Prostate gland (tissue), 2 donors: Measurements from ENCODE around the gene H2AZ1. TPM values are rescaled to one million over a fixed set of nuclear protein-coding genes. Genes with fewer than 3 reads are reported as not detected.

Source experiments
- DNase-seq: peaks from one replicate; pipeline ENCODE4 v3.0.0-alpha.2; 2019; ENCODE audit warnings: low spot score
- H3K27ac ChIP-seq, 2 donors: fragments of 200-600 bp; sonication (generic); 2 replicates each; pipeline ENCODE4 v1.5.1; 2017 to 2019
- H3K27me3 ChIP-seq: fragments of 200-600 bp; sonication (generic); replicated peaks from 2 replicates; pipeline ENCODE4 v1.5.1; 2019; ENCODE audit not compliant: insufficient read depth
- H3K36me3 ChIP-seq, 2 donors: fragments of 200-600 bp; sonication (generic); 1 replicate in 1 of 2; 2 replicates in 1 of 2; pipeline versions ENCODE4 v1.5.1 to v1.8.1; 2017 to 2019
- H3K4me1 ChIP-seq: fragments of 200-600 bp; sonication (generic); replicated peaks from 2 replicates; pipeline ENCODE4 v1.5.1; 2019
- H3K4me3 ChIP-seq, 2 donors: fragments of 200-600 bp; sonication (generic); 2 replicates each; pipeline ENCODE4 v1.5.1; 2017 to 2019
- H3K9me3 ChIP-seq: fragments of 200-600 bp; sonication (generic); 2 replicates; pipeline ENCODE4 v1.5.1; 2017
- POLR2A ChIP-seq: fragments of 450-650 bp; IDR thresholded peaks from one replicate; pipeline ENCODE4 v1.6.1; 2016; ENCODE audit warnings: antibody characterized with exemption, mild to moderate bottlenecking
- POLR2AphosphoS5 ChIP-seq: sonication (generic); formaldehyde crosslinking; IDR thresholded peaks from one replicate; pipeline ENCODE4 v1.6.1; 2017; ENCODE audit warnings: antibody characterized with exemption
- WGBS: methylation state at CpG from one replicate; pipeline ENCODE4 v1.1.5; 2018; 5-methylcytosine and 5-hydroxymethylcytosine counted together
- intact Hi-C: fragments of 100-400 bp; cut with DNase I; formaldehyde crosslinking; loops from one replicate; pipeline ENCODE4 v1.14.2; 2022
- total RNA-seq, 2 donors: library from RNA; depleted of rRNA; stranded (reverse); fragments of >200 nt; gene quantifications; one replicate each; pipeline ENCODE4 v1.1.0, GENCODE V29; 2016
- TF ChIP-seq, protein P1 (sequence below), 4 experiments: fragments of 200-600 bp in 2 of 4; fragments of 450-650 bp in 2 of 4; sonication (generic) in 2 of 4; IDR thresholded peaks; 1 replicate in 3 of 4; 2 replicates in 1 of 4; pipeline ENCODE4 v1.5.1; 2016 to 2019; ENCODE audit warnings: antibody characterized with exemption in 4 of 4, mild to moderate bottlenecking in 2 of 4, moderate library complexity in 2 of 4

The H2AZ1 gene
- total RNA-seq, 2 donors from 2014 or later = 148 to 157 TPM

DNA sequence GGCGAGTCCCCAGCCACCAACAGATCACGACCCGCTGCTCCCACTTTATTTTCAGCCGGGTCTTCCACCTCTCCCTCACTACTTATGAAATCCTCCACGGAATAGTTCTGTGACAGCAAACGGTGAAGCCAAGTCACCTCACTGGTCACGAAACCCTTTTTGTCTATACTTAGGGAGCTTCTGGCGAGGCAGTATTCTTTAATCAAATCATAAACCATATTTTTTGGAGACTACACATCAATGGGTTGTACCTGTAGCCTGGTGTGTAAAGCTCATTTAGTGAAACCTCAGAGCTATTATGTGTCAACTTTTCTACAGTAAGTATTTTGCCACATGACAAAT, 809 bp upstream of the H2AZ1 start:
- 2% methylated on average over 8 of the region's 8 CpGs for WGBS
- TF ChIP-seq, protein P1, sequence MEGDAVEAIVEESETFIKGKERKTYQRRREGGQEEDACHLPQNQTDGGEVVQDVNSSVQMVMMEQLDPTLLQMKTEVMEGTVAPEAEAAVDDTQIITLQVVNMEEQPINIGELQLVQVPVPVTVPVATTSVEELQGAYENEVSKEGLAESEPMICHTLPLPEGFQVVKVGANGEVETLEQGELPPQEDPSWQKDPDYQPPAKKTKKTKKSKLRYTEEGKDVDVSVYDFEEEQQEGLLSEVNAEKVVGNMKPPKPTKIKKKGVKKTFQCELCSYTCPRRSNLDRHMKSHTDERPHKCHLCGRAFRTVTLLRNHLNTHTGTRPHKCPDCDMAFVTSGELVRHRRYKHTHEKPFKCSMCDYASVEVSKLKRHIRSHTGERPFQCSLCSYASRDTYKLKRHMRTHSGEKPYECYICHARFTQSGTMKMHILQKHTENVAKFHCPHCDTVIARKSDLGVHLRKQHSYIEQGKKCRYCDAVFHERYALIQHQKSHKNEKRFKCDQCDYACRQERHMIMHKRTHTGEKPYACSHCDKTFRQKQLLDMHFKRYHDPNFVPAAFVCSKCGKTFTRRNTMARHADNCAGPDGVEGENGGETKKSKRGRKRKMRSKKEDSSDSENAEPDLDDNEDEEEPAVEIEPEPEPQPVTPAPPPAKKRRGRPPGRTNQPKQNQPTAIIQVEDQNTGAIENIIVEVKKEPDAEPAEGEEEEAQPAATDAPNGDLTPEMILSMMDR (IDR thresholded peaks at IDR 0.05) = no peak
- TF ChIP-seq POLR2AphosphoS5 (no peak), POLR2A (no peak)
- intact Hi-C loops = loop anchor here (5.0 kb wide), 1 partner anchor 229 kb away; no protein-coding TSS in a partner anchor
- no peaks in the 10 kb centered on the region for H3K9me3 ChIP-seq
- peak overlapping the region; percentile 94 to 95 for H3K27ac ChIP-seq
- no peaks in the 10 kb centered on the region for H3K27me3 ChIP-seq
- peak overlapping the region; percentile 72 to 82 for H3K4me3 ChIP-seq
- no peak for DNase-seq
- no peaks in the 10 kb centered on the region for H3K36me3 ChIP-seq
- H3K4me1 ChIP-seq = peaks cover 6% of the 10 kb centered on the region

DNA sequence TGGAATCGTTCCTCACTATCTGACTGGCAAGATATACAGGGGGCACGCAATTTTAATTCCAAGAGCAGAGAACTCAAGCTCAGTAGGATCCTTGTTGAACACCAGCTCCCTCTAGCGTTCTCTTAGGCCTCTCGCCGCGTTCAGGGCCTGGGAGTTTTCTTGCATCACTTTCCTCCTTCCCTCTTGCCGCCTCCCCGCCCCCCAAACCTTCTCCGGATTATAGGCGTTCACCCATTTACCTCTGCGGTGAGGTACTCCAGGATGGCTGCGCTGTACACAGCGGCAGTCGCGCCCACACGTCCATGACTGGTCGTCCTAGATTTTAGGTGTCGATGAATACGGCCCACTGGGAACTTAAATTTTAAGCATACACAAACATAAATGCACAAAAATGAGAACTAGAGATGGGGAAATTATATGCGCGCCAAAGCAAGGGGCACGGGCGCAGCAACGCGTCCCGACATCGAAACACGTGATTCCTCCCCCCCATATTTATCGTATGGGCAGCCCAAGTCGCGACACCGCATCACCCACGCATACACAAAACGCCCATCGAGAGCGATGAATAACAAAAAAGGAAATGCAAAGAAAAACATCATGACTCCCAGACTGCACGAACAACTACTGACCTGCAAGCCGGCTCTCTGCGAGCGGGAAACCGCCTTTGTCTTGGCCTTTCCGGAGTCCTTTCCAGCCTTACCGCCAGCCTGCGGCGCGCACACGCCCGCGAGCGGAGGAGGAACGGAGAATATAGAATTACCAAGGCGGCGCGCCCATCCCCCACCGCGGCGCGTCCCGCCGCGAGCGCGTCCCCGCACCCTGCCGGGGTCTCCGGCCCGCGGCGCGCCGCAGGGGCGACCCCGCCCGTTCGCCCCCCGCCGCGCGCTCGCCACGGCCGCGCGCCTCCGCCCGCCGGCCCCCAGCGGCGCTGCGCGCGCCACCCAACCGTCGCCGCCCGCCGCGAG, 759 bp downstream of the H2AZ1 start:
- peak overlapping the region; percentile 72 to 82 for H3K4me3 ChIP-seq
- TF ChIP-seq POLR2A = peak; percentile 43
- TF ChIP-seq POLR2AphosphoS5 = peak; percentile 77
- TF ChIP-seq, protein P1 (IDR thresholded peaks at IDR 0.05) = peak in 3 of 4 experiments; percentile 81 to 88 (median 88)
- intact Hi-C loops = loop anchor here (2.0 kb wide), 2 partner anchors 55 to 387 kb away; partner anchors contain the start of gene LAMTOR3
- H3K27me3 ChIP-seq = no peaks in the 10 kb centered on the region
- no peaks in the 10 kb centered on the region for H3K36me3 ChIP-seq
- 1% methylated on average over 98 of the region's 98 CpGs for WGBS
- peak overlapping the region; percentile 94 to 97 for H3K27ac ChIP-seq
- DNase-seq = peak; percentile 93
- peaks cover 6% of the 10 kb centered on the region for H3K4me1 ChIP-seq
- H3K9me3 ChIP-seq = no peaks in the 10 kb centered on the region

DNA sequence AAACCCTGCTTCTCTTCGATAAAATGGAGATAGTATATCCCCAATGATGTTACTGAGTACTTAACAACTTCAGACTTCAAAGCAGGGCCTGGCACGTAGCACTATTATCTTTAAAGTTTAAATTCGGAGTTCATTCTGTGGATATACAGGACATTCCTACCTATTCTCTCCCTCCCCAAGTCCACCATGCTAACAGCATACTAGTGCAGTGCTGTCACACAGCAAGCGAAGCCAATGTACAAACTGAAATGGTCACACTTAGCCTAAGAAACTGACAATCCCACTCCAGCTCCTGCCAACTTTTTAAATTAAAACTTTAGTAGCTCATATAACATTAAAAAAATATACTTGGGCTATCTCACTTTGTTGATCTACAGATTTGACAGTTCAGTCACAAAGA, 2.5 kb downstream of the H2AZ1 start:
- 66% methylated on average over 4 of the region's 4 CpGs for WGBS
- Histone ChIP-seq H3K36me3 (no peaks in the 10 kb centered on the region), H3K27ac (peak overlapping the region; percentile 95 to 97), H3K4me1 (peaks cover 6% of the 10 kb centered on the region), H3K9me3 (no peaks in the 10 kb centered on the region), H3K4me3 (peak overlapping the region in 1 of 2 donors; percentile 84), H3K27me3 (no peaks in the 10 kb centered on the region)
- intact Hi-C loops = loop anchor here (2.0 kb wide), 3 partner anchors 53 to 385 kb away; partner anchors contain the start of gene LAMTOR3
- TF ChIP-seq POLR2AphosphoS5 (no peak), POLR2A (no peak)
- TF ChIP-seq, protein P1 (IDR thresholded peaks at IDR 0.05) = no peak
- DNase-seq = no peak

DNA sequence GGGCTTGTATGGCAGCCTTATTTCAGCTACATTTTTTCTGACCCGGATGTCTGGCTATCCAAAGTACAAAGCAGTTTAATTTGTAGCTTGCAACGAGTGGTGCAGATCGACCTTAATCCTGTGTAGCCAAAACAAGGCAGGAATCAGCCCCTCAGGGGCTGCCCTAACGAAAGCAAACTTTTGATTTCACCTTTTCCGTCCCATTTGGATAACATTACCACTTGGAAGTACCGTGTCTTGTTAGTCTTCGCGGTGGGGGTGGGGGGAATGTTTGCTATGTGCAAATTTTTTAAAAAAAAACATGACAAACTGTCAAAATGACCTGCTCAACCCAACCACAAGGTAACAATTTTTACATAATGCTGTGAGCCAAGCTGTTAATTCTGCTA, 2.9 kb downstream of the H2AZ1 start:
- peak overlapping the region; percentile 84 to 92 for H3K4me3 ChIP-seq
- DNase-seq = no peak
- H3K36me3 ChIP-seq = no peaks in the 10 kb centered on the region
- peaks cover 5% of the 10 kb centered on the region for H3K4me1 ChIP-seq
- WGBS = 18% methylated on average over 8 of the region's 8 CpGs
- TF ChIP-seq, protein P1 (IDR thresholded peaks at IDR 0.05) = no peak
- no peak for TF ChIP-seq POLR2AphosphoS5
- H3K27ac ChIP-seq = peak overlapping the region; percentile 95 to 97
- H3K27me3 ChIP-seq = no peaks in the 10 kb centered on the region
- no peaks in the 10 kb centered on the region for H3K9me3 ChIP-seq
- intact Hi-C loops = loop anchor here (2.0 kb wide), 1 partner anchor 58 kb away; no protein-coding TSS in a partner anchor
